Smooth muscle cell (in vitro differentiated cells): Measurements from ENCODE around the gene NDUFA12. TPM values are rescaled to one million over a fixed set of nuclear protein-coding genes. Genes with fewer than 3 reads are reported as not detected.

Experiments
- DNase-seq: peaks from one replicate; lab custom pipeline; 2025; ENCODE audit not compliant: unreplicated experiment; lab: John Stamatoyannopoulos, UW
- H2AFZ ChIP-seq: fragments of 200-600 bp; sonication (generic); 2 replicates; pipeline ENCODE4 v1.6.0; 2016; ENCODE audit warnings: antibody characterized with exemption, low read depth, mild to moderate bottlenecking
- H3F3A ChIP-seq: fragments of 200-600 bp; sonication (generic); 2 replicates; pipeline ENCODE4 v1.6.0; 2017; ENCODE audit warnings: antibody characterized with exemption, low read depth
- H3K27ac ChIP-seq: fragments of 200-600 bp; sonication (generic); 2 replicates; pipeline ENCODE4 v1.5.1; 2016; ENCODE audit warnings: low read depth, mild to moderate bottlenecking
- H3K27me3 ChIP-seq: fragments of 200-600 bp; sonication (generic); 2 replicates; pipeline ENCODE4 v1.6.1; 2016; ENCODE audit warnings: low read depth, mild to moderate bottlenecking
- H3K36me3 ChIP-seq: fragments of 200-600 bp; sonication (generic); 2 replicates; pipeline ENCODE4 v1.5.1; 2016; ENCODE audit warnings: low read depth
- H3K4me1 ChIP-seq: fragments of 200-600 bp; sonication (generic); 2 replicates; pipeline ENCODE4 v1.5.1; 2016; ENCODE audit warnings: low read depth
- H3K4me2 ChIP-seq: fragments of 200-600 bp; sonication (generic); 2 replicates; pipeline ENCODE4 v1.6.0; 2016; ENCODE audit warnings: mild to moderate bottlenecking
- H3K4me3 ChIP-seq: fragments of 200-600 bp; sonication (generic); 2 replicates; pipeline ENCODE4 v1.5.1; 2016; ENCODE audit warnings: mild to moderate bottlenecking
- H3K79me2 ChIP-seq: fragments of 200-600 bp; sonication (generic); 2 replicates; pipeline ENCODE4 v1.6.0; 2016; ENCODE audit warnings: low read depth, mild to moderate bottlenecking
- H3K9ac ChIP-seq: fragments of 200-600 bp; sonication (generic); 2 replicates; pipeline ENCODE4 v1.6.0; 2016; ENCODE audit warnings: low read depth
- H3K9me3 ChIP-seq: fragments of 200-600 bp; sonication (generic); replicated peaks from 2 replicates; pipeline ENCODE4 v1.5.1; 2016; ENCODE audit warnings: low read depth
- H4K20me1 ChIP-seq: fragments of 200-600 bp; sonication (generic); 2 replicates; pipeline ENCODE4 v1.6.0; 2016; ENCODE audit warnings: low read depth
- WGBS: methylation state at CpG from one replicate; pipeline ENCODE4 v1.1.7; 2016; ENCODE audit warnings: low lambda C conversion rate; 5-methylcytosine and 5-hydroxymethylcytosine counted together
- polyA plus RNA-seq: library from polyadenylated mRNA; unstranded; fragments of >200 nt; fragmentation: Nextera tagmentation; extraction: Ambion mirVana; gene quantifications from 2 replicates; pipeline ENCODE4 v1.2.1, GENCODE V29; 2016
- total RNA-seq: library from RNA; depleted of rRNA; stranded (reverse); fragments of >200 nt; gene quantifications from 2 replicates; pipeline ENCODE4 v1.2.3, GENCODE V29; 2014
- TF ChIP-seq, protein P1 (sequence below): fragments of 200-600 bp; sonication (generic); IDR thresholded peaks from 2 replicates; pipeline ENCODE4 v1.5.1; 2017; ENCODE audit warnings: borderline replicate concordance, mild to moderate bottlenecking, antibody characterized with exemption; ENCODE audit not compliant: insufficient read depth, poor library complexity, severe bottlenecking

The NDUFA12 gene
- total and polyA plus RNA-seq, 2 experiments from 2014 or later, result 236 to 300 TPM

DNA sequence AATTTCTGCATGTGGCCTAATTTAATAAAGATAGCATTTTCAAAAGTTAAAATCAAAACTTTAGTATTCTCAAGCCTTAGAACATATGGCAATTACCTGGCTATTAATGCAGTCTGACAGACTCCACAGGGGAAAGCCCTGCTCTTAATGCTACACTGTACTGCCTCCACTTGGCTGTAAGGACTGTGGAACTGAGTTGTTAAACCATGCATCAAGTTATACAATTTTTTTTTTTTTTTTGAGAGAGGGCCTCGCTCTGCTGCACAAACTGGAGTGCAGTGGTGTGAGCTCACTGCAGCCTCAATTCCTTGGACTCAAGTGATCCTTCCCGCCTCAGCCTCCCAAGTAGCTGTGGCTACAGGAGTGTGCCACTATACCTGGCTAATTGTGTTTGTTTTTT, 19.0 kb upstream of the NDUFA12 start:
- Histone ChIP-seq H3K4me1 (no peaks in the 10 kb centered on the region), H3K36me3 (no peaks in the 10 kb centered on the region), H3K27ac (no peak overlapping the region), H3K9ac (no peak overlapping the region), H3F3A (no peaks in the 10 kb centered on the region), H3K4me2 (no peak overlapping the region), H3K9me3 (no peaks in the 10 kb centered on the region), H4K20me1 (no peaks in the 10 kb centered on the region), H3K4me3 (no peak overlapping the region), H3K27me3 (no peaks in the 10 kb centered on the region), H3K79me2 (no peaks in the 10 kb centered on the region), H2AFZ (no peak overlapping the region)
- 97% methylated on average over 2 of the region's 2 CpGs for WGBS
- DNase-seq, result no peak
- TF ChIP-seq, protein P1, sequence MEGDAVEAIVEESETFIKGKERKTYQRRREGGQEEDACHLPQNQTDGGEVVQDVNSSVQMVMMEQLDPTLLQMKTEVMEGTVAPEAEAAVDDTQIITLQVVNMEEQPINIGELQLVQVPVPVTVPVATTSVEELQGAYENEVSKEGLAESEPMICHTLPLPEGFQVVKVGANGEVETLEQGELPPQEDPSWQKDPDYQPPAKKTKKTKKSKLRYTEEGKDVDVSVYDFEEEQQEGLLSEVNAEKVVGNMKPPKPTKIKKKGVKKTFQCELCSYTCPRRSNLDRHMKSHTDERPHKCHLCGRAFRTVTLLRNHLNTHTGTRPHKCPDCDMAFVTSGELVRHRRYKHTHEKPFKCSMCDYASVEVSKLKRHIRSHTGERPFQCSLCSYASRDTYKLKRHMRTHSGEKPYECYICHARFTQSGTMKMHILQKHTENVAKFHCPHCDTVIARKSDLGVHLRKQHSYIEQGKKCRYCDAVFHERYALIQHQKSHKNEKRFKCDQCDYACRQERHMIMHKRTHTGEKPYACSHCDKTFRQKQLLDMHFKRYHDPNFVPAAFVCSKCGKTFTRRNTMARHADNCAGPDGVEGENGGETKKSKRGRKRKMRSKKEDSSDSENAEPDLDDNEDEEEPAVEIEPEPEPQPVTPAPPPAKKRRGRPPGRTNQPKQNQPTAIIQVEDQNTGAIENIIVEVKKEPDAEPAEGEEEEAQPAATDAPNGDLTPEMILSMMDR, result no peak

DNA sequence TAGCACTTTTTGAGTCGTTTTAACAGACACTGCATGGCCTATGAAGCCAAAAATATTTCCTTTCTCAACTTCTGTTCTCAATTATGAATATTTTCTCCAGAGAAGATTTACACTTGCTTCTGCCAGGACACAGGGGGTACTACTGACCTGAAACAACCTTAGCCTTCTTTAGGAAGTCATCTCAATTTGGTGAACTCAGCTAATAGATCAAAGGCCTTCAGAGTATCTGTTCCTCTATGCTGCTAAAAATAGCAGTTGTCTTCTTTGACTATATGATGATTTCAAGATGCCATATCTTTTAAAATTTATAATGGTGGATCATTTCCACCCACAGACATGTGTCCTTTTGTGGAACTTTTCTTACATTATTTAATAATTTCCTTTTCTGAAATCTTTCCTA, 14.0 kb upstream of the NDUFA12 start:
- H3K9me3 ChIP-seq, result no peaks in the 10 kb centered on the region
- H3K4me2 ChIP-seq, result no peak overlapping the region
- H2AFZ ChIP-seq, result no peak overlapping the region
- H3K79me2 ChIP-seq, result no peaks in the 10 kb centered on the region
- 92% methylated on average over 1 of the region's 1 CpG for WGBS
- H3K4me3 ChIP-seq, result no peak overlapping the region
- no peaks in the 10 kb centered on the region for H4K20me1 ChIP-seq
- no peaks in the 10 kb centered on the region for H3K36me3 ChIP-seq
- no peak for DNase-seq
- H3K27me3 ChIP-seq, result no peaks in the 10 kb centered on the region
- H3F3A ChIP-seq, result no peaks in the 10 kb centered on the region
- H3K4me1 ChIP-seq, result no peaks in the 10 kb centered on the region
- H3K27ac ChIP-seq, result no peak overlapping the region
- H3K9ac ChIP-seq, result no peak overlapping the region
- TF ChIP-seq, protein P1, result no peak

DNA sequence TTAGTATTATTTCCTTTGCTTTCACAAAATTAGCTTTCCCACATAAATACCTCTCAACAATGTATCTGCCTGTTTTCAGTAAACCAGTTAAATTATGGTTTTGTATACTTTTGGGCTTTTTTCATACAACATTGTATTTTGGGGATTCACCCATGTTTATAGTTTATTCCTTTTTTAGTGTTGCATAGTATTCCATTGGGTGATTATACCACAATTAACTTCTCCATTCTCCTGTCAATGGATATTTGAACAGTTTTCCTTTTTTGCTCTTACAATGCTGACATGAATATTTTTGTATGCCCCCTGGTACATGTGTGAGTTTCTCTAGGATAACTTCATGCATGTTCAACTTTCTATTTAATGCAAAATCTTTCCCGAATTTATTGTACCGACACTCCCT, 12.6 kb upstream of the NDUFA12 start:
- Histone ChIP-seq H3K9me3 (no peaks in the 10 kb centered on the region), H3K79me2 (no peaks in the 10 kb centered on the region), H3K27me3 (no peaks in the 10 kb centered on the region), H3K4me3 (no peak overlapping the region), H3F3A (no peaks in the 10 kb centered on the region), H3K4me2 (no peak overlapping the region), H3K9ac (no peak overlapping the region), H3K36me3 (no peaks in the 10 kb centered on the region), H2AFZ (no peak overlapping the region), H4K20me1 (no peaks in the 10 kb centered on the region), H3K27ac (no peak overlapping the region), H3K4me1 (no peaks in the 10 kb centered on the region)
- no peak for DNase-seq
- WGBS, result 94% methylated on average over 2 of the region's 2 CpGs
- TF ChIP-seq, protein P1, result no peak

DNA sequence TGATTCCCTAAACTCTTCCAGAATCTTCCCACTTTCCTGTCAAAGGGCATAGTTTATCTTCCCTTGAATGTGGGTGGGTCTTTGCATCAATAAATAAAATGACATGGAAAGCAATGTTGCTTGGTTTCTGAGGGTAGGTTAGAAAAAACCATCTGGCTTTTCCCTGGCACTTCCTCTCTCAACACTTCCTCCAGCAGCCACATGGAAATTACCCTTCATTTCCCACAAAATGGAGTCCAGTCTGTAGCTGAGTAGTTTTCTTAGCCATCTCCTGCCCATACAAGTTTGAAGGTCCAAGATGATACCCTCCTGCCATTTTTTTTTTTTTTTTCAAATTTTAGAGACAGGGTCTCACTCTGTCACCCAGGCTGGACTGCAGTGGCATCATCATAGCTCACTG, 11.1 kb upstream of the NDUFA12 start:
- Histone ChIP-seq H3F3A (no peaks in the 10 kb centered on the region), H2AFZ (no peak overlapping the region), H3K79me2 (no peaks in the 10 kb centered on the region), H3K4me2 (no peak overlapping the region), H3K4me3 (no peak overlapping the region), H3K36me3 (no peaks in the 10 kb centered on the region), H3K27ac (no peak overlapping the region), H3K27me3 (no peaks in the 10 kb centered on the region), H3K9me3 (no peaks in the 10 kb centered on the region), H3K4me1 (no peaks in the 10 kb centered on the region), H4K20me1 (no peaks in the 10 kb centered on the region), H3K9ac (no peak overlapping the region)
- TF ChIP-seq, protein P1, result no peak
- DNase-seq, result no peak
